Neural cell (in vitro differentiated cells): ENCODE measurements around the gene GMPPA.

Experiments used
- CTCF ChIP-seq: fragments of 450-650 bp; IDR thresholded peaks from 2 replicates; pipeline ENCODE4 v1.5.1; 2014; ENCODE audit warnings: antibody characterized with exemption, mild to moderate bottlenecking, moderate library complexity; ENCODE audit not compliant: poor library complexity, severe bottlenecking
- EZH2 ChIP-seq: fragments of 200-600, 300-800 bp; shearing (Covaris generic), sonication (generic); IDR thresholded peaks from 2 replicates; pipeline ENCODE4 v1.6.1; 2014; ENCODE audit warnings: antibody characterized with exemption, low read length, borderline replicate concordance, mild to moderate bottlenecking; ENCODE audit not compliant: insufficient read depth, poor library complexity, severe bottlenecking
- MXI1 ChIP-seq: fragments of 450-650 bp; conservative IDR thresholded peaks from 2 replicates; pipeline ENCODE4 v1.6.1; 2014; ENCODE audit warnings: antibody characterized with exemption, mild to moderate bottlenecking; ENCODE audit not compliant: poor library complexity, severe bottlenecking

- TF ChIP-seq MXI1 (peak; percentile 64), CTCF (peak; percentile 100), EZH2 (no peak)
Observed at GRCh38 chr2:219541611-219542180, 43.0 kb downstream of the GMPPA start.
